ENCODE measurements around the gene SLC8A1.

DNA sequence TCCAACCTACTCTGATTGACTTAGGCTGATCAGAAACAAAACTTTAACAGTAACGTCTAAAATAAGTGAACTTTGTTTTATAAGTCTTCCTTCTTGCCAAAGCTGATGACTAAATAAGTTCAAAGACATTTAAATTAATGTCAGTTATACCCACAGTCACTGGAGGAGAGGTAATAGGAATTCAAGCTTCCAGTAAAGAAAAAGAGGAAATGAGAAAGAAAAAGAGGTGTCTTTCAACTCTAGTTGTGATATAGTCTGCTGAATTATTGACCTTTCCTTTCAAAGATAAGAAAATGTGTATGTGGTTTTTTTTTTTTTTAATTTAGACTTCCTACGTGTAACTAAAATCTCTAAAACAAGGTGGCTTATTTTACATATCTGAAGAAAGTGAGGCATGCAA lies 191.5 kb downstream of the SLC8A1 start:
- TF ChIP-seq POLR2AphosphoS5 (IDR thresholded peaks at IDR 0.05) (no peak), CTCF (IDR thresholded peaks at IDR 0.05) (no peak)
